SK-N-SH (cell line): ENCODE data around the gene IGF2. TPM values are rescaled to one million over a fixed set of nuclear protein-coding genes. Genes with fewer than 3 reads are reported as not detected.

Experiments used
- CTCF ChIA-PET: fragments of 300-600, 350-600 bp; formaldehyde crosslinking; extraction: SDS; loops from one replicate; lab custom pipeline; 2021; lab: Yijun Ruan, JAX
- POLR2A ChIA-PET: fragments of 350-600 bp; sonication (Branson Sonifier 250); formaldehyde crosslinking; extraction: SDS; loops from one replicate; lab custom pipeline; 2020; ENCODE audit warnings: antibody characterized with exemption, inconsistent platforms; lab: Yijun Ruan, JAX
- DNase-seq: peaks from one replicate; pipeline ENCODE4 v3.0.0; 2012
- H2AFZ ChIP-seq: fragments of 200-600 bp; sonication (generic); 2 replicates; pipeline ENCODE4 v1.8.1; 2016; ENCODE audit warnings: antibody characterized with exemption, mild to moderate bottlenecking, low read depth
- H3F3A ChIP-seq: fragments of 200-600 bp; sonication (generic); replicated peaks from 2 replicates; pipeline ENCODE3; 2016; ENCODE audit warnings: antibody characterized with exemption, mild to moderate bottlenecking; ENCODE audit not compliant: insufficient read depth
- H3K27ac ChIP-seq, 2 experiments: fragments of 200-500 bp in 1 of 2; fragments of 200-600 bp in 1 of 2; sonication (Bioruptor generic) in 1 of 2; sonication (generic), shearing (Covaris generic) in 1 of 2; 2 replicates each; pipeline versions ENCODE4 v1.5.1 to v1.6.1; 2014 to 2016; ENCODE audit warnings: low read depth in 2 of 2, inconsistent platforms in 1 of 2, low read length in 1 of 2, mild to moderate bottlenecking in 1 of 2, mixed read lengths in 1 of 2
- H3K27me3 ChIP-seq: fragments of 200-600 bp; sonication (generic), shearing (Covaris generic); 2 replicates; pipeline ENCODE4 v1.6.1; 2016; ENCODE audit warnings: mixed run types; ENCODE audit not compliant: insufficient read depth
- H3K36me3 ChIP-seq, 2 experiments: fragments of 200-500 bp in 1 of 2; fragments of 200-600 bp in 1 of 2; sonication (Bioruptor generic) in 1 of 2; sonication (generic) in 1 of 2; replicated peaks in 1 of 2; 2 replicates each; pipeline versions ENCODE3 to v1.5.1; 2014 to 2016; ENCODE audit warnings: low read length in 1 of 2, mild to moderate bottlenecking in 1 of 2; ENCODE audit not compliant: insufficient read depth in 2 of 2, control insufficient read depth in 1 of 2
- H3K4me1 ChIP-seq, 2 experiments: fragments of 200-500 bp in 1 of 2; fragments of 200-600 bp in 1 of 2; sonication (Bioruptor generic) in 1 of 2; sonication (generic), shearing (Covaris generic) in 1 of 2; 2 replicates each; pipeline versions ENCODE4 v1.5.1 to v1.6.1; 2014 to 2016; ENCODE audit warnings: low read depth in 1 of 2, low read length in 1 of 2, mixed run types in 1 of 2; ENCODE audit not compliant: insufficient read depth in 2 of 2, control insufficient read depth in 1 of 2
- H3K4me2 ChIP-seq: fragments of 200-600 bp; sonication (generic), shearing (Covaris generic); 2 replicates; pipeline ENCODE4 v1.6.1; 2017; ENCODE audit warnings: mixed run types
- H3K4me3 ChIP-seq, 2 experiments: fragments of 200-500 bp in 1 of 2; fragments of 200-600 bp in 1 of 2; sonication (Bioruptor generic) in 1 of 2; sonication (generic), shearing (Covaris generic) in 1 of 2; 2 replicates each; pipeline versions ENCODE4 v1.5.1 to v1.8.1; 2014 to 2016; ENCODE audit warnings: low read depth in 2 of 2, inconsistent platforms in 1 of 2, low read length in 1 of 2, mild to moderate bottlenecking in 1 of 2, mixed read lengths in 1 of 2, moderate library complexity in 1 of 2
- H3K79me2 ChIP-seq: fragments of 200-600 bp; sonication (generic); 2 replicates; pipeline ENCODE4 v1.8.1; 2017; ENCODE audit warnings: mild to moderate bottlenecking; ENCODE audit not compliant: insufficient read depth
- H3K9ac ChIP-seq: fragments of 200-600 bp; sonication (generic); 2 replicates; pipeline ENCODE4 v1.6.1; 2017; ENCODE audit warnings: mixed run types
- H3K9me2 ChIP-seq: fragments of 200-600 bp; sonication (generic); 2 replicates; pipeline ENCODE4 v1.6.1; 2017; ENCODE audit warnings: mixed run types
- H3K9me3 ChIP-seq: fragments of 200-600 bp; sonication (generic); 2 replicates; pipeline ENCODE4 v1.6.1; 2017; ENCODE audit warnings: mixed run types, mild to moderate bottlenecking, moderate library complexity
- H4K20me1 ChIP-seq: fragments of 200-600 bp; sonication (generic); 2 replicates; pipeline ENCODE4 v1.6.1; 2017; ENCODE audit warnings: mild to moderate bottlenecking, mixed run types; ENCODE audit not compliant: insufficient read depth
- CHD2 ChIP-seq: fragments of 150-350 bp; IDR thresholded peaks from 2 replicates; pipeline ENCODE4 v1.6.1; 2018; ENCODE audit warnings: low read length; ENCODE audit not compliant: partially characterized antibody
- CTCF ChIP-seq: fragments of 200-600 bp; sonication (generic); IDR thresholded peaks from 2 replicates; pipeline ENCODE4 v1.6.1; 2017; ENCODE audit warnings: antibody characterized with exemption, mild to moderate bottlenecking, moderate library complexity
- ELF1 ChIP-seq: IDR thresholded peaks from 2 replicates; pipeline ENCODE4 v1.4.0; 2012
- EP300 ChIP-seq, 2 experiments: IDR thresholded peaks; 2 replicates each; pipeline versions ENCODE4 v1.4.0 to v1.6.1; 2012; ENCODE audit warnings: borderline replicate concordance in 1 of 2, low read depth in 1 of 2, low read length in 1 of 2
- FOXM1 ChIP-seq: IDR thresholded peaks from 2 replicates; pipeline ENCODE4 v1.4.0; 2012; ENCODE audit warnings: low read depth, mild to moderate bottlenecking
- GABPA ChIP-seq: IDR thresholded peaks from 2 replicates; pipeline ENCODE4 v1.4.0; 2012; ENCODE audit warnings: low read depth, mild to moderate bottlenecking
- GATA2 ChIP-seq: sonication (generic); formaldehyde crosslinking; IDR thresholded peaks from 2 replicates; pipeline ENCODE4 v1.5.0; 2020; ENCODE audit warnings: mild to moderate bottlenecking, missing genetic modification reagents
- MAX ChIP-seq: IDR thresholded peaks from 2 replicates; pipeline ENCODE4 v1.4.0; 2012; ENCODE audit warnings: low read depth
- MXI1 ChIP-seq: IDR thresholded peaks from 2 replicates; pipeline ENCODE4 v1.6.1; 2012; ENCODE audit warnings: mild to moderate bottlenecking, low read depth, low read length, improper control_type of control experiment
- NFIC ChIP-seq: IDR thresholded peaks from 2 replicates; pipeline ENCODE4 v1.4.0; 2012; ENCODE audit warnings: borderline replicate concordance
- RAD21 ChIP-seq: IDR thresholded peaks from 2 replicates; pipeline ENCODE4 v1.6.1; 2012; ENCODE audit warnings: mild to moderate bottlenecking, low read length
- RFX5 ChIP-seq: IDR thresholded peaks from 2 replicates; pipeline ENCODE4 v1.6.1; 2012; ENCODE audit warnings: mild to moderate bottlenecking, improper control_type of control experiment, low read length
- RXRA ChIP-seq: IDR thresholded peaks from 2 replicates; pipeline ENCODE4 v1.4.0; 2012; ENCODE audit warnings: low read depth, mild to moderate bottlenecking, borderline replicate concordance
- TAF1 ChIP-seq: IDR thresholded peaks from 2 replicates; pipeline ENCODE4 v1.6.1; 2012; ENCODE audit warnings: low read depth, mild to moderate bottlenecking, low read length, moderate library complexity, borderline replicate concordance
- TEAD4 ChIP-seq: IDR thresholded peaks from 2 replicates; pipeline ENCODE4 v1.4.0; 2012; ENCODE audit warnings: mild to moderate bottlenecking, borderline replicate concordance; ENCODE audit not compliant: insufficient read depth
- USF2 ChIP-seq: fragments of 150-350 bp; IDR thresholded peaks from 2 replicates; pipeline ENCODE4 v1.6.1; 2017; ENCODE audit warnings: antibody characterized with exemption, low read length, low read depth, borderline replicate concordance
- YY1 ChIP-seq: IDR thresholded peaks from 2 replicates; pipeline ENCODE4 v1.4.0; 2012; ENCODE audit warnings: low read depth, mild to moderate bottlenecking
- ZBTB33 ChIP-seq: IDR thresholded peaks from 2 replicates; pipeline ENCODE4 v1.4.0; 2012; ENCODE audit warnings: low read depth, borderline replicate concordance
- WGBS: methylation state at CpG from one replicate; pipeline ENCODE4 v1.1.6; 2017; ENCODE audit warnings: low lambda C conversion rate; 5-methylcytosine and 5-hydroxymethylcytosine counted together
- polyA plus RNA-seq, 3 experiments: library from polyadenylated mRNA; depleted of rRNA; stranded (reverse); fragments of >200 nt; gene quantifications; 2 replicates each; pipeline ENCODE4 v1.2.3, GENCODE V29; 2012

Gene IGF2
- polyA plus RNA-seq, 1 of the 3 experiments (the other 2 are of a cell fraction) = 0.05 TPM

- TF ChIP-seq CTCF = no peak
- TF ChIP-seq TAF1 = no peak
- no peak for TF ChIP-seq USF2
- TF ChIP-seq YY1 = no peak
- no peak for TF ChIP-seq CHD2
- TF ChIP-seq RXRA = no peak
These were observed 6.9 kb upstream of the IGF2 start (continued) for GRCh38 chr11:2146051-2146450.

GRCh38 chr11:2144544-2145248, 5.5 kb upstream of the IGF2 start:
- DNase-seq = no peak
- CTCF ChIA-PET = interaction anchor here (0.8 to 25.3 kb wide), 7 partner anchors 10 to 451 kb away, joined by 3 to 1098 read pairs (median 14); partner anchors contain the start of genes SYT8 and TNNI2
- no peaks in the 10 kb centered on the region for H4K20me1 ChIP-seq
- peaks cover 8% of the 10 kb centered on the region for H3F3A ChIP-seq
- H3K9me2 ChIP-seq = no peaks in the 10 kb centered on the region
- peaks cover 86% of the 10 kb centered on the region for H3K27me3 ChIP-seq
- H3K9ac ChIP-seq = no peak overlapping the region
- no peak overlapping the region; a peak in 1 of 4 replicates for H3K4me3 ChIP-seq
- no peaks in the 10 kb centered on the region for H3K36me3 ChIP-seq
- H3K9me3 ChIP-seq = no peaks in the 10 kb centered on the region
- 22% methylated on average over 14 of the region's 18 CpGs for WGBS
- H3K79me2 ChIP-seq = no peaks in the 10 kb centered on the region
- POLR2A ChIA-PET = interaction anchor here (1.0 kb wide), 1 partner anchor 17 kb away, joined by 3 read pairs; no protein-coding TSS in a partner anchor
- H3K27ac ChIP-seq = no peak overlapping the region
- H2AFZ ChIP-seq = no peak overlapping the region
- peaks cover 0 to 6% of the 10 kb centered on the region in 2 experiments; a peak in 1 of 4 replicates for H3K4me1 ChIP-seq
- no peak overlapping the region for H3K4me2 ChIP-seq
- TF ChIP-seq GABPA (no peak), YY1 (no peak), ZBTB33 (no peak), RAD21 (no peak), GATA2 (CRISPR knock-in tag) (no peak), RFX5 (no peak), ELF1 (no peak), RXRA (no peak), FOXM1 (no peak), CTCF (no peak), NFIC (no peak), TEAD4 (no peak), MXI1 (no peak), USF2 (no peak), EP300 (IDR thresholded peaks at IDR 0.05; ENCODE audit: borderline replicate concordance in 1 of 2, low read depth in 1 of 2, low read length in 1 of 2) (no peak), MAX (no peak)
